ENCODE data around the gene RUNDC3A.

- TF ChIP-seq, protein P1, sequence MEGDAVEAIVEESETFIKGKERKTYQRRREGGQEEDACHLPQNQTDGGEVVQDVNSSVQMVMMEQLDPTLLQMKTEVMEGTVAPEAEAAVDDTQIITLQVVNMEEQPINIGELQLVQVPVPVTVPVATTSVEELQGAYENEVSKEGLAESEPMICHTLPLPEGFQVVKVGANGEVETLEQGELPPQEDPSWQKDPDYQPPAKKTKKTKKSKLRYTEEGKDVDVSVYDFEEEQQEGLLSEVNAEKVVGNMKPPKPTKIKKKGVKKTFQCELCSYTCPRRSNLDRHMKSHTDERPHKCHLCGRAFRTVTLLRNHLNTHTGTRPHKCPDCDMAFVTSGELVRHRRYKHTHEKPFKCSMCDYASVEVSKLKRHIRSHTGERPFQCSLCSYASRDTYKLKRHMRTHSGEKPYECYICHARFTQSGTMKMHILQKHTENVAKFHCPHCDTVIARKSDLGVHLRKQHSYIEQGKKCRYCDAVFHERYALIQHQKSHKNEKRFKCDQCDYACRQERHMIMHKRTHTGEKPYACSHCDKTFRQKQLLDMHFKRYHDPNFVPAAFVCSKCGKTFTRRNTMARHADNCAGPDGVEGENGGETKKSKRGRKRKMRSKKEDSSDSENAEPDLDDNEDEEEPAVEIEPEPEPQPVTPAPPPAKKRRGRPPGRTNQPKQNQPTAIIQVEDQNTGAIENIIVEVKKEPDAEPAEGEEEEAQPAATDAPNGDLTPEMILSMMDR (IDR thresholded peaks at IDR 0.05; ENCODE audit: insufficient read depth, low read length, poor library complexity, severe bottlenecking) = no peak
- no peak for TF ChIP-seq EZH2phosphoT487 (conservative IDR thresholded peaks at IDR 0.05; ENCODE audit: low read length)
These were observed 27.6 kb downstream of the RUNDC3A start for GRCh38 chr17:44335968-44336367.

Data from SU-DHL-6 (cell line).